Fibroblast of villous mesenchyme (primary cell): ENCODE measurements around the gene TP53I3. TPM values are rescaled to one million over a fixed set of nuclear protein-coding genes. Genes with fewer than 3 reads are reported as not detected.
"Not testable (repeated sequence)": the region's sequence is repeated elsewhere in the genome, so short reads cannot be mapped to it uniquely, and the experiment has no call there.

Experiments used
- DNase-seq: peaks from one replicate; pipeline ENCODE4 v3.0.0-alpha.2; 2010; ENCODE audit warnings: low read depth
- H3K4me3 ChIP-seq: 2 replicates; pipeline ENCODE4 v1.5.1; 2011; ENCODE audit warnings: low read depth, mild to moderate bottlenecking, low read length
- CTCF ChIP-seq: IDR thresholded peaks from 2 replicates; pipeline ENCODE4 v1.5.1; 2012; ENCODE audit warnings: low read depth, mild to moderate bottlenecking, low read length; ENCODE audit not compliant: insufficient read depth
- total RNA-seq: library from RNA; depleted of rRNA; stranded (reverse); fragments of >200 nt; gene quantifications from 2 replicates; pipeline ENCODE4 v1.2.3, GENCODE V29; 2012

Gene TP53I3
- total RNA-seq, 1 donor, result 66.9 TPM

GRCh38 chr2:24121469-24121868, 36.8 kb upstream of the TP53I3 start:
- H3K4me3 ChIP-seq, result no peak overlapping the region
- no peak for DNase-seq
- TF ChIP-seq CTCF, result no peak

GRCh38 chr2:24121066-24121465, 36.4 kb upstream of the TP53I3 start:
- no peak overlapping the region for H3K4me3 ChIP-seq
- no peak for TF ChIP-seq CTCF
- no peak for DNase-seq

- TF ChIP-seq CTCF, result no peak
- no peak for DNase-seq
- H3K4me3 ChIP-seq, result no peak overlapping the region
Observed at GRCh38 chr2:24117902-24118301, 33.3 kb upstream of the TP53I3 start.

- no peak for TF ChIP-seq CTCF
- H3K4me3 ChIP-seq, result no peak overlapping the region
- DNase-seq, result peak; percentile 13
Observed at GRCh38 chr2:24115057-24115456, 30.4 kb upstream of the TP53I3 start.

GRCh38 chr2:24111407-24111901, 26.8 kb upstream of the TP53I3 start:
- H3K4me3 ChIP-seq, result no peak overlapping the region
- TF ChIP-seq CTCF, result no peak
- peak; percentile 44 for DNase-seq

GRCh38 chr2:24110660-24111303, 26.1 kb upstream of the TP53I3 start:
- H3K4me3 ChIP-seq, result no peak overlapping the region
- no peak for DNase-seq
- TF ChIP-seq CTCF, result no peak

GRCh38 chr2:24109431-24109830, 24.8 kb upstream of the TP53I3 start:
- not testable (repeated sequence) for DNase-seq, H3K4me3 ChIP-seq
